T47D (cell line): ENCODE measurements around the gene S100A5.

ENCODE experiments used
- DNase-seq, 2 experiments: peaks; one replicate each; pipeline versions ENCODE4 v3.0.0 to v3.0.0-alpha.2; 2011 to 2012; ENCODE audit warnings: low read depth in 1 of 2, low spot score in 1 of 2
- JUND ChIP-seq: IDR thresholded peaks from 2 replicates; pipeline ENCODE4 v1.6.1; 2012; ENCODE audit warnings: low read depth
- in situ Hi-C: cut with HindIII; loops from 2 replicates; pipeline ENCODE4 v1.10.0; 2016; ENCODE audit warnings: low sequenced_read_pairs, low pct_unique_long_range_greater_than_20kb

S100A5 gene

GRCh38 chr1:153561466-153561985 is 20.8 kb upstream of the S100A5 start:
- no peak for DNase-seq
- TF ChIP-seq JUND = no peak
- in situ Hi-C loops = no loop called here

GRCh38 chr1:153560771-153561465 is 20.2 kb upstream of the S100A5 start:
- DNase-seq = no peak
- no peak for TF ChIP-seq JUND
- in situ Hi-C loops = no loop called here

- no peak for TF ChIP-seq JUND
- DNase-seq = no peak
- in situ Hi-C loops = no loop called here
Measured at GRCh38 chr1:153560241-153560640, 19.5 kb upstream of the S100A5 start.

- DNase-seq = no peak
- no peak for TF ChIP-seq JUND
- in situ Hi-C loops = no loop called here
Measured at GRCh38 chr1:153557877-153558276, 17.1 kb upstream of the S100A5 start.

- DNase-seq = no peak
- in situ Hi-C loops = no loop called here
Measured at GRCh38 chr1:153556348-153556747, 15.6 kb upstream of the S100A5 start.

GRCh38 chr1:153553830-153554541 is 13.3 kb upstream of the S100A5 start:
- TF ChIP-seq JUND = no peak
- no peak for DNase-seq

More at GRCh38 chr1:153556348-153556747, 15.6 kb upstream of the S100A5 start:
- no peak for TF ChIP-seq JUND

GRCh38 chr1:153553096-153553495 is 12.4 kb upstream of the S100A5 start:
- in situ Hi-C loops = no loop called here
- no peak for TF ChIP-seq JUND
- no peak for DNase-seq

More at GRCh38 chr1:153553830-153554541, 13.3 kb upstream of the S100A5 start:
- in situ Hi-C loops = no loop called here

- TF ChIP-seq JUND = no peak
- in situ Hi-C loops = no loop called here
- DNase-seq = peak in 1 of 2 experiments; percentile 36
Measured at GRCh38 chr1:153552335-153552734, 11.6 kb upstream of the S100A5 start.

GRCh38 chr1:153550827-153551500 is 10.2 kb upstream of the S100A5 start:
- no peak for DNase-seq
- in situ Hi-C loops = no loop called here
- no peak for TF ChIP-seq JUND

- TF ChIP-seq JUND = no peak
- DNase-seq = no peak
- in situ Hi-C loops = no loop called here
Measured at GRCh38 chr1:153550398-153550758, 9.6 kb upstream of the S100A5 start.

- TF ChIP-seq JUND = no peak
- in situ Hi-C loops = no loop called here
- DNase-seq = no peak
Measured at GRCh38 chr1:153549741-153550397, 9.1 kb upstream of the S100A5 start.
